ENCODE results near the gene FOXS1.
A peak's percentile ranks its signal among the peaks of the same experiment; 100 is the strongest.
"Not testable (repeated sequence)": the region's sequence is repeated elsewhere in the genome, so short reads cannot be mapped to it uniquely, and the experiment has no call there.

Gene FOXS1

GRCh38 chr20:31835977-31836852 is 9.2 kb downstream of the FOXS1 start:
- no peaks in the 10 kb centered on the region for H3K9me3 Mint-ChIP-seq
- peak; percentile 24 to 43 for DNase-seq
- H3K27ac Mint-ChIP-seq, result no peak overlapping the region
- H3K4me3 Mint-ChIP-seq, result no peak overlapping the region
- peak; percentile 78 for ATAC-seq
- H3K27me3 Mint-ChIP-seq, result no peaks in the 10 kb centered on the region
- peaks cover 12% of the 10 kb centered on the region for H3K4me1 Mint-ChIP-seq

GRCh38 chr20:31835554-31835953 is 9.8 kb downstream of the FOXS1 start:
- no peak overlapping the region for H3K27ac Mint-ChIP-seq
- ATAC-seq (no peak), DNase-seq (no peak)
- no peak overlapping the region for H3K4me3 Mint-ChIP-seq
- peaks cover 12% of the 10 kb centered on the region for H3K4me1 Mint-ChIP-seq
- H3K27me3 Mint-ChIP-seq, result no peaks in the 10 kb centered on the region
- H3K9me3 Mint-ChIP-seq, result no peaks in the 10 kb centered on the region

- DNase-seq (no peak), ATAC-seq (no peak)
- peaks cover 12% of the 10 kb centered on the region for H3K4me1 Mint-ChIP-seq
- no peak overlapping the region for H3K4me3 Mint-ChIP-seq
- no peaks in the 10 kb centered on the region for H3K27me3 Mint-ChIP-seq
- H3K9me3 Mint-ChIP-seq, result no peaks in the 10 kb centered on the region
- H3K27ac Mint-ChIP-seq, result no peak overlapping the region
Measured at GRCh38 chr20:31833931-31834521, 11.4 kb downstream of the FOXS1 start.

- peak; percentile 46 for ATAC-seq
- Mint-ChIP-seq H3K27me3 (no peaks in the 10 kb centered on the region), H3K4me1 (peaks cover 12% of the 10 kb centered on the region), H3K9me3 (no peaks in the 10 kb centered on the region), H3K27ac (no peak overlapping the region), H3K4me3 (no peak overlapping the region)
- peak; percentile 58 to 62 for DNase-seq
Measured at GRCh38 chr20:31833130-31833930, 12.1 kb downstream of the FOXS1 start.

GRCh38 chr20:31831771-31832306 is 13.6 kb downstream of the FOXS1 start:
- H3K9me3 Mint-ChIP-seq, result no peaks in the 10 kb centered on the region
- H3K27ac Mint-ChIP-seq, result no peak overlapping the region
- H3K4me1 Mint-ChIP-seq, result peaks cover 12% of the 10 kb centered on the region
- ATAC-seq (no peak), DNase-seq (no peak)
- no peaks in the 10 kb centered on the region for H3K27me3 Mint-ChIP-seq
- no peak overlapping the region for H3K4me3 Mint-ChIP-seq

GRCh38 chr20:31831211-31831610 is 14.2 kb downstream of the FOXS1 start:
- DNase-seq (no peak), ATAC-seq (no peak)
- Mint-ChIP-seq H3K4me3 (no peak overlapping the region), H3K27me3 (no peaks in the 10 kb centered on the region), H3K9me3 (no peaks in the 10 kb centered on the region), H3K27ac (no peak overlapping the region), H3K4me1 (peaks cover 6% of the 10 kb centered on the region)

- DNase-seq, result no peak
- no peaks in the 10 kb centered on the region for H3K4me1 Mint-ChIP-seq
- H3K4me3 Mint-ChIP-seq, result no peak overlapping the region
- no peaks in the 10 kb centered on the region for H3K9me3 Mint-ChIP-seq
- H3K27ac Mint-ChIP-seq, result no peak overlapping the region
- ATAC-seq, result no peak
- H3K27me3 Mint-ChIP-seq, result no peaks in the 10 kb centered on the region
Measured at GRCh38 chr20:31830406-31830981, 14.9 kb downstream of the FOXS1 start.

GRCh38 chr20:31829731-31830130 is 15.7 kb downstream of the FOXS1 start:
- Mint-ChIP-seq H3K4me3 (no peak overlapping the region), H3K27ac (peak overlapping the region in 1 of 2 donors; percentile 15), H3K9me3 (no peaks in the 10 kb centered on the region), H3K4me1 (no peaks in the 10 kb centered on the region), H3K27me3 (no peaks in the 10 kb centered on the region)
- no peak for DNase-seq
- ATAC-seq, result no peak

- H3K9me3 Mint-ChIP-seq, H3K4me3 Mint-ChIP-seq, H3K4me1 Mint-ChIP-seq, H3K27ac Mint-ChIP-seq, DNase-seq, ATAC-seq: not testable (repeated sequence)
- peaks cover 10% of the 10 kb centered on the region for H3K27me3 Mint-ChIP-seq
Measured at GRCh38 chr20:31828016-31828415, 17.4 kb downstream of the FOXS1 start.

- Mint-ChIP-seq H3K27me3 (peaks cover 20% of the 10 kb centered on the region), H3K4me1 (peaks cover 9% of the 10 kb centered on the region), H3K27ac (no peak overlapping the region), H3K4me3 (no peak overlapping the region), H3K9me3 (no peaks in the 10 kb centered on the region)
- DNase-seq (no peak), ATAC-seq (no peak)
Measured at GRCh38 chr20:31827059-31827458, 18.3 kb downstream of the FOXS1 start.

- no peak overlapping the region for H3K27ac Mint-ChIP-seq
- no peak for ATAC-seq
Measured at GRCh38 chr20:31826074-31826473, 19.3 kb downstream of the FOXS1 start.

GRCh38 chr20:31824554-31825313 is 20.7 kb downstream of the FOXS1 start:
- H3K27ac Mint-ChIP-seq, result no peak overlapping the region
- H3K4me3 Mint-ChIP-seq, result no peak overlapping the region
- peaks cover 21% of the 10 kb centered on the region for H3K27me3 Mint-ChIP-seq
- H3K4me1 Mint-ChIP-seq, result peaks cover 10% of the 10 kb centered on the region
- no peaks in the 10 kb centered on the region for H3K9me3 Mint-ChIP-seq
- DNase-seq, result no peak
- ATAC-seq, result no peak

More at GRCh38 chr20:31826074-31826473, 19.3 kb downstream of the FOXS1 start:
- no peak for DNase-seq
- peaks cover 10% of the 10 kb centered on the region for H3K4me1 Mint-ChIP-seq
- peaks cover 21% of the 10 kb centered on the region for H3K27me3 Mint-ChIP-seq
- H3K9me3 Mint-ChIP-seq, result no peaks in the 10 kb centered on the region
- no peak overlapping the region for H3K4me3 Mint-ChIP-seq

GRCh38 chr20:31824125-31824485 is 21.3 kb downstream of the FOXS1 start:
- H3K4me1 Mint-ChIP-seq, result peaks cover 10% of the 10 kb centered on the region
- H3K4me3 Mint-ChIP-seq, result no peak overlapping the region
- H3K27me3 Mint-ChIP-seq, result peaks cover 21% of the 10 kb centered on the region
- no peak overlapping the region for H3K27ac Mint-ChIP-seq
- no peak for DNase-seq
- H3K9me3 Mint-ChIP-seq, result no peaks in the 10 kb centered on the region
- ATAC-seq, result no peak

GRCh38 chr20:31823360-31824124 is 21.9 kb downstream of the FOXS1 start:
- no peak for DNase-seq
- Mint-ChIP-seq H3K27me3 (peaks cover 21% of the 10 kb centered on the region), H3K4me3 (no peak overlapping the region), H3K9me3 (no peaks in the 10 kb centered on the region), H3K4me1 (peaks cover 10% of the 10 kb centered on the region), H3K27ac (no peak overlapping the region)
- ATAC-seq, result no peak
